LNCaP clone FGC (cell line): ENCODE results near the gene SERINC2.

Experiments used
- DNase-seq: peaks from one replicate; pipeline ENCODE4 v3.0.0-alpha.2; 2011; ENCODE audit warnings: low read depth
- H3K4me3 ChIP-seq: 2 replicates; pipeline ENCODE4 v1.5.1; 2011; ENCODE audit warnings: mild to moderate bottlenecking, low read depth, low read length, control low read depth
- CTCF ChIP-seq: IDR thresholded peaks from 2 replicates; pipeline ENCODE4 v1.5.1; 2012; ENCODE audit warnings: mild to moderate bottlenecking; ENCODE audit not compliant: control insufficient read depth, insufficient read depth; ENCODE audit errors: extremely low read depth

Gene SERINC2

GRCh38 chr1:31412732-31413404, at the start of gene SERINC2:
TSS of gene SERINC2 (plus strand) at chr1:31413213. CDS start at chr1:31413266, 53 bp downstream.
- no peak for DNase-seq
- TF ChIP-seq CTCF, result no peak
- peak within 1 kb of the TSS; percentile 88 for H3K4me3 ChIP-seq

- TF ChIP-seq CTCF, result no peak
- H3K4me3 ChIP-seq, result no peak overlapping the region
- DNase-seq, result peak; percentile 52
These were observed 48.3 kb upstream of the SERINC2 start for GRCh38 chr1:31364561-31365250.

GRCh38 chr1:31366796-31367195, 46.2 kb upstream of the SERINC2 start:
- TF ChIP-seq CTCF, result no peak
- H3K4me3 ChIP-seq, result no peak overlapping the region
- no peak for DNase-seq

GRCh38 chr1:31368611-31369107, 44.4 kb upstream of the SERINC2 start:
- no peak for TF ChIP-seq CTCF
- DNase-seq, result no peak
- no peak overlapping the region for H3K4me3 ChIP-seq

- no peak overlapping the region for H3K4me3 ChIP-seq
- no peak for TF ChIP-seq CTCF
- no peak for DNase-seq
These were observed 43.0 kb upstream of the SERINC2 start for GRCh38 chr1:31370021-31370420.

- TF ChIP-seq CTCF, result no peak
- no peak overlapping the region for H3K4me3 ChIP-seq
- DNase-seq, result no peak
These were observed 42.4 kb upstream of the SERINC2 start for GRCh38 chr1:31370565-31370964.
